Upper lobe of left lung (tissue), 4 donors: ENCODE data around the gene TLX3.

Experiments
- POLR2A ChIP-seq, 4 donors: fragments of 450-650 bp; IDR thresholded peaks; one replicate each; pipeline ENCODE4 v1.5.1; 2016 to 2017; ENCODE audit warnings: antibody characterized with exemption in 4 of 4, mild to moderate bottlenecking in 2 of 4
- TF ChIP-seq, protein P1 (sequence below), 6 experiments: fragments of 450-650 bp in 4 of 6; fragments of 200-600 bp in 2 of 6; sonication (generic) in 2 of 6; IDR thresholded peaks; one replicate each; pipeline ENCODE4 v1.5.1; 2016 to 2019; ENCODE audit warnings: antibody characterized with exemption in 6 of 6

- no peak for TF ChIP-seq POLR2A (IDR thresholded peaks at IDR 0.05)
- TF ChIP-seq, protein P1, sequence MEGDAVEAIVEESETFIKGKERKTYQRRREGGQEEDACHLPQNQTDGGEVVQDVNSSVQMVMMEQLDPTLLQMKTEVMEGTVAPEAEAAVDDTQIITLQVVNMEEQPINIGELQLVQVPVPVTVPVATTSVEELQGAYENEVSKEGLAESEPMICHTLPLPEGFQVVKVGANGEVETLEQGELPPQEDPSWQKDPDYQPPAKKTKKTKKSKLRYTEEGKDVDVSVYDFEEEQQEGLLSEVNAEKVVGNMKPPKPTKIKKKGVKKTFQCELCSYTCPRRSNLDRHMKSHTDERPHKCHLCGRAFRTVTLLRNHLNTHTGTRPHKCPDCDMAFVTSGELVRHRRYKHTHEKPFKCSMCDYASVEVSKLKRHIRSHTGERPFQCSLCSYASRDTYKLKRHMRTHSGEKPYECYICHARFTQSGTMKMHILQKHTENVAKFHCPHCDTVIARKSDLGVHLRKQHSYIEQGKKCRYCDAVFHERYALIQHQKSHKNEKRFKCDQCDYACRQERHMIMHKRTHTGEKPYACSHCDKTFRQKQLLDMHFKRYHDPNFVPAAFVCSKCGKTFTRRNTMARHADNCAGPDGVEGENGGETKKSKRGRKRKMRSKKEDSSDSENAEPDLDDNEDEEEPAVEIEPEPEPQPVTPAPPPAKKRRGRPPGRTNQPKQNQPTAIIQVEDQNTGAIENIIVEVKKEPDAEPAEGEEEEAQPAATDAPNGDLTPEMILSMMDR (IDR thresholded peaks at IDR 0.05) = no peak
Measured at GRCh38 chr5:171300358-171300757, 8.7 kb upstream of the TLX3 start.
